ENCODE measurements around the gene SHCBP1. TPM values are rescaled to one million over a fixed set of nuclear protein-coding genes. Genes with fewer than 3 reads are reported as not detected.
"Not testable (repeated sequence)": the region's sequence is repeated elsewhere in the genome, so short reads cannot be mapped to it uniquely, and the experiment has no call there.

SHCBP1 gene
- total RNA-seq, 1 donor from 2014 or later: 7.7 TPM

GRCh38 chr16:46618516-46618915 is 2.7 kb downstream of the SHCBP1 start:
- ATAC-seq: no peak

DNA sequence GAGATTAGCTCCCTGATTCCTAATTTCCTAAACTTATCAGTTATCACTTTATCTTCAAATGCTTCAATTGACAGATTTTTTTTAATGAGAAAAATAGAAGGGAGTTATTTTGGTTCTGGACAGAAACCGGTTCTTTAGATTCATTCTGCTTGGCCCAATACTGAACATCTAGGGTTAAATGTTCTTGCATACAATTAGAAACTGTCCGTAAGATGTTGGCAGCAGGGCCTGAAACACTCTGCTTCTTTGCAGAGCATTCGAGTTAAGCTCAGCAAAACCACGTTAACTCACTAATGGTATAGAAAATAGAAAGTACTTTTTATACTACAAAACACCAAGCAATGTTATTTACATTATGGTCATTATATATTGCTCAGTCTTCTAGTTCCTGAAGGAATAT is 7.2 kb downstream of the SHCBP1 start:
- ATAC-seq: no peak

DNA sequence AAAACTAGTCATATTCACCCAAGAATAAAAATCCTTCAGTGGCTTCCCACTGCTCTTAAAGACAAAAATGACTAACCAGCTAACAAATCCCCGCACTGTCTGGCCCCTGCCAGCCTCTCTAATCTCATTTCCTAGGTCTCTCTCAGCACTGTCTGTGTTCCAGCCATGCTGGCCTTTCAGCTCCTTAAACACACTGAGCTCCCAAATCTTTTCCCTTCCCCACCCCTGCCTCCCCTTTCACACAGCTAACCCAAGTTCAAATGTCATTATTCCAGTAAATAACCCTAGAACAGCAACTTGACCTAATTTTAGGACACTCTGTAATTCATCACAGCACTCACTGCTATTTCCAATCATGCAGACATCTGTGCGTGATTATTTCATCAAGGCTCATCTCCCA is 7.8 kb downstream of the SHCBP1 start:
- ATAC-seq: no peak

DNA sequence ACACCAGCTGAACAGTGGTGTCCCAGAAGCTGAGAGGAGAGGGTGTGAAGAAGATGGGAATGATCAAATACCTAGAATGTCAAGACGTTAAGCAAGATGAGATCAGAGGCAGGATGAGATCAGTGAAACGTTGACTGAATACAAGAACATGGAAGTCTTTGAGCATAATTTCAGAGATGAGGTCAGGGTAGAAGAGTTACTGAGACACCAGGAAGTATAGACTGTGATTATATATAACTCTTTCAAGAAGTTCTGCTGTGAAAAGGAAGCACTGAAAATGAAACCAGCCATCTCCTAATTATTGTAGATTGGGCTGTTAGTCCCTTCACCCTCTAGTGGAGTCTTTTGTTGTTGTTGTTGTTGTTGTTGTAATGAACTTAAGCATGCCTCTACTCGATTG is 9.1 kb downstream of the SHCBP1 start:
- no peak for ATAC-seq

DNA sequence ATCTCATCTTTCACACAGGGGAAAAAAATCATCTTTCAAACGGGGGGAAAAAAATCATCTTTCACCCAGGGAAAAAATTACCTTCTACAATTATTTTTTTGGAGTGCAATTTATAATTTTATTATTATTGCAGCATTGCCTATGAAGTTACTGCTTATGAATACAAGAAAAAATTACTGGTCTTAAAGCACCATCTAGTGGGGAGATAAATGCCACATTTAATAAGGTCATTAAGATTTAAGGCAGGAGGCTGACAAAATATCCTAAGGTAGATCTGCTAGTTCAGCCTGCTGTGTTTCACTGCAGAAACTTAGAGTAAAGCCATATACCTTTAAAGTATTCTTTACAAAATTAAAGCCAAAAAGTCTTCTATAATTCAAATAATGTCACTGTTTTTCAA is 13.7 kb downstream of the SHCBP1 start:
- no peak for ATAC-seq

DNA sequence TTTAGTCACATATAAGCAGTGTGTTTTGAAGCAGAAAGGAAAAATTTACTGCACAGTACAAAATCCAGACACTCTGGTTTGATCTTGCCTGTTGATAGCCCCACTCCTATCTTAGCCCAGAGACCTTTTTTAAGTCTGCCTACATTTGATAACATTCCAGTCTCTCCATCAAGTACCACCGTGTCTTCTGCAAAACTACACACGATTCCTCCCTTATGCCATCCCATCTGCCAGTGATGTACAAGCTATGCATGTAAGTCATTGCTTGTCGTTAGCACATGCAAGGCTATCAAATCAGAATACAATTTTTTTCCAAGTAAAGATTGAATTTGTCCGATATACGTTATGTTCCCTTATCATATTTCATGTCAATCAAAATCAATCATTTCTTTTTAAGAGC is 14.9 kb downstream of the SHCBP1 start:
- no peak for ATAC-seq

- ATAC-seq: no peak
These were observed 29.9 kb downstream of the SHCBP1 start for GRCh38 chr16:46591257-46591656.

DNA sequence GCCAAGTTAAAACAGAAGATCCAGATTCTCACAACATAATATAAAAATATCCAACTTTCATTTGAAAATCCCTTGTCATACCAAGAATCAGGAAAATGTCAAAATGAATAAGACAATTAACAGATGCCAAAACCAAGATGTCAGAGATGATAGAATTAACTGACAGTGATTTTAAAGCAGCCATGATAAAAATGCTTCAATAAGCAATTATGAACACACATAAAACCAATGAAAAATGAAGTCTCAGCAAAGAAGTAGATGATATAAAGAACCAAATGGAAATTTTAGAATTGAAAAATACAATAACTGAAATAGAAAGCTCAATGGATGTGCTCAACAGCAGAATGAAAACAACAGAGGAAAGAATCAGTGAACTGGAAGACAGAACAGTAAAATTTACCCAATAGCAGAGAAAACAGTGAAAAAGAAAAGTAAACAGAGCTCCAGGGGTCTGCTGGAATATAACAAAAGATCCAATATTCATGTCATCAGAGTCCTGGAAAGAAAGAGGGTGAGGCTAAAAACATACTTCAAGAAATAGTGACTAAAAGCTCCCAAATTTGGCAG is 35.1 kb downstream of the SHCBP1 start:
- ATAC-seq: no peak

DNA sequence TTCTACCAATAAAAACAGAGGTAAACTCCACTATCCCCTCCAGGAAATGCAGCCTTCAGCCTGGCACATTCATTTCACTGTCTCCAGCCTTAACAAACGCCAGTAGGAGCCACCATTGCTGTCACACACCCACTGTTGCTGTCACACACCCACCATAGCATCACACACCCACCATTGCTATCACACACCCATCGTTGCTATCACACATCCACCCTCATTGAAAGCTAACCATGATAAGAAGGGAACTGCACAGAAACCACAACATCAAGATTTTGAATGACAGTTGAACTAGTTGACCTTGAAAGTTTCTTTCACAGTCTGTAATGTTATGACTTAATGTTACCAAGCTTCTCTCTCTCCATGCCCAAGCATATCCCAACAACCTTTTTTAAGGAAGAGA is 38.1 kb downstream of the SHCBP1 start:
- no peak for ATAC-seq

DNA sequence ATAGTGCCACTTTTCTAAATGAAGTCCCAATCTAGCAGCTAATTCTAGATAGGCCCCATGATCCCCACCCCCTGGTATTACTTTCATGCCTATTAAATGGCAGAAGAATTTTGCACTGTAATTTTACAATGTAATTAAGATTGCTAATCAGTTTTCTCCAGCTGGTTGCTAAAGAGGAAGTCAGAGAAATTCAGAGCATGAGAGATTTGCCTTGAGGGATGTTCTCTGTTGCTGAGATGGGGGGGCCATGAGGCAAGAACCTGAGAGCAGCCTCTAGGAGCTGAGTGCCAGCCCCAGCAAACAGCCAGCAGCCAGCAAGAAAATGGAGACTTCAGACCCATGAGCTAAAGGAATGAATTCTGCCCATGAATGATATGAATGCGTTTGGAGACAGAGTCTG is 38.9 kb downstream of the SHCBP1 start:
- no peak for ATAC-seq

DNA sequence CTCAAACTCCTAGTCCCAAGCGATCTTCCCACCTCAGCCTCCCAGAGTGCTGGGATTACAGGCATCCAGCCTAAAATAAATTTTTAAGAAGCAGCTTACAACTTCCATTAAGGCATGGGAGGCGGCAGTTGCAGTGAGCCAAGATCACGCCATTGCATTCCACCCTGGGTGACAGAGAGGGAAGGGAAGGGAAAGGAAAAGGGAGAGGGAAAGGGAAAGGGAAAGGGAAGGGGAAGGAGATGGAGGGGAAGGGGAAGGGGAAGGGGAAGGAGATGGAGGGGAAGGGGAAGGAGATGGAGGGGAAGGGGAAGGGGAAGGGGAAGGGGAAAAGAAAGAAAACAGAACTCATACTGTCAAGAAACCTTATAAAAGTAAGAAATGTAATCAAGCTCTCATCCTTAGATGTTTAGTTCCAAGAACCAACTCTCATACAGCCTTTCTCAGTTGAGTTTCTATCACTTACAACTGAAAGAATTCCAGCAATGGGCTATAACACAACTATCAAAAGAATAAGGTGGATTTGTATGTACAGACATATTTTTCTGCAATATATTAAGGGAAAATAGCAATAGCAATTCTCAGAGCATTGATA is 43.1 kb downstream of the SHCBP1 start:
- no peak for ATAC-seq

GRCh38 chr16:46573834-46574159 is 47.4 kb downstream of the SHCBP1 start:
- no peak for ATAC-seq

GRCh38 chr16:46573008-46573833 is 48.0 kb downstream of the SHCBP1 start:
- ATAC-seq: no peak

GRCh38 chr16:46569231-46569735 is 51.9 kb downstream of the SHCBP1 start:
- no peak for ATAC-seq

DNA sequence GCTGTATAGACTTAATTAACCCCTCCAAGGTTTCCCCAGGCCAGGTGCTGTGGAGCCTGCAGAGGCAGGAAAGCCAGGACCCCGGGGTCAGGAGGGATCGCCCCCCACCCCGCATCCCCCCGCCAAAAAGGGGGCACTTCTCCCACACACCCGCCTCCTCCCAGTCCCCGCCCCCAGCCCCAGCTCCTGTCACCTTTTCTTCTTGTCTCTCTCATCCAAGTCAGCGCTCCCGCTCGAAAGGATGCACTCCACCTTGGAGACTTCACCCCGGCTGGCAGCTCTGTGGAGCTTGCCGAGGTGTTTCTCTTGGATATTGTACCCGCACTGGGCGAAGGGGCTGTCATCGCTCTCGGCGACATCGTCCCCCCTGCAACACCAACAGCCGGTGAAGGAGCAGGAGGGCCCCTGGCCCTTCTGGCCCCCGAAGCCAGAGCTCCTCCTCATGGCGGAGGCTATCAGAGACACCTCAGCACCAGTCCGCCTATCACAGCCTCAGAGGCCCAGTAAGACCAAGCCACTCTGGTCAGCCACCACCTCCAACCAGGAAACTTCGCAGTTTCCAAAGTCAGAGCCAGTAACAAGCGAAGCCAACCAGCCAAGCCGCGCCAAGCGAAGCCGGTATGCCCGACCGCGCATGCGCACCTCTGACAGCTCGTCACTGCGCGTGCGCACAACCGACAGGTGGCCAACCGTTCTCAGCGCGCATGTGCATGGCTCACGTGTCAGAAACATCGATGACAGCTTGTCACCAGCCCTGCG is 52.5 kb downstream of the SHCBP1 start:
- ATAC-seq: no peak

DNA sequence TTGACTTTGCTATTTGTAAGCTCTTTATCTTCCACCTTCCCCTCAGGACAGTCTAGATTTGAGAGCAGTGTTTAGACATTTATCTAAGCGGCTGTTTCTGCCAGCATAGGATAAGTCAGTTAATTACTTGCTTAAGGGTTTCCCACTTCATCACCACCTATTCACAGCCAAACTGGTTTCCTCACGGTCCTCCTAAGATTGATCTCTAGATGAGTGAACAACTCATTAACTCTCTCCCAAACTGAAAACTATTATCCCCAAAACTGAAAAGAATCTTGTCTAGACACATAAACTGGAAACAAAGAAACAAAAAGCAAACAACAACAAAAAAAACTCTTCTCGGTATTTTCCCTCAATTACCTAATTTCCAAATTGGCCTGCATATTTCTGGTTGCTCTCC is 58.2 kb downstream of the SHCBP1 start:
- ATAC-seq: no peak

DNA sequence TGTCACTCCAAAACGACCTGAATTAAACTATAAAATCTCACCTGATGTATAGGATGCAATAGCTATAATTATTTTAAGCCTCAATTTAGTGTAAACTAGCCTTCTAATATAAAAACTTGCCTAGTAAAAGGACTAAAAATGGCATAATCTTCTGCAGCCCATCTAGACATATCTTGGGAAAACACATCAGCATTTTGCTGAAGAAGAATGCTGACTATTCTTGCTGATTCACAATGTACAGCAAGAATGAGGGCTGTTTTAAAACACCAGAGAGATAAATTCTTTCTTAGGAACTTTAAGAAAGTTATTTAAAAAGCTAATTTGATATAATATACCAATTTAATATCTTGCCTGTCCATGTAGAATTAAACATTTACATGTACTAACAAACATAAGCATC is 63.2 kb downstream of the SHCBP1 start:
- no peak for ATAC-seq

DNA sequence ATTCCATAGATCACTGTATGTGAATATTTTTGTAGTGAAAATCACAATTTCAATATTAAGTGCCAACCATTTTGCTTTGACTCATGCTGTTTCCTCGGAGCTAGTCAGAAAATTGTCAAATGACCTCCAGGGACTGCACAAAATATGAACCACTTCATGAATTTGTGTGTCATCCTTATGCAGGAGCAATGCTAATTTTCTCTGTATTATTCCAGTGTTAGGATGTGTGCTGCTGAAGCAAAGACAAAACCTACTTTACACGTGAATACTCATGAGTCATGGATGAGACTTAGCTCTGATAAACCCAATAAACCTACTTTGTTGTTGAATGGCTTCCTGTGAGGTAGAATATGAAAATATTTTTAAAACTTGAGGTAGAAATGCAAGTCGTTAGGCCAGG is 65.2 kb downstream of the SHCBP1 start:
- ATAC-seq: no peak

DNA sequence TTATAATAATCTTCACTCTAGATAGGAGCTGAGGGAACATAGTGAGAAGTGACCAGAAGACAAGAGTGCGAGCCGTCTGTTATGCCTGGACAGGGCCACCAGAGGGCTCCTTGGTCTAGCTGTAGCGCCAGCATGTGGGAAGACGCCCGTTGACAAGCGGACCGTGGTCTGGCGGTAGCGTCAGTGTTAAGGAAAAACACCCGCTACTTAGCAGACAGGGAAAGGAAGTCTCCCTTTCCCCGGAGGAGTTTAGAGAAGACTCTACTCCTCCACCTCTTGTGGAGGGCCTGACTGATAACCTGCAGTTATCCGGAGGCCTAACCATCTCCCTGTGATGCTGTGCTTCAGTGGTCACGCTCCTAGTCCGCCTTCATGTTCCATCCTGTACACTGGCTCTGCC is 66.7 kb downstream of the SHCBP1 start:
- not testable (repeated sequence) for ATAC-seq

GRCh38 chr16:46549477-46549876 is 71.7 kb downstream of the SHCBP1 start:
- ATAC-seq: no peak

Measured in esophagus mucosa (tissue), 1 donor.